Spleen (tissue), 7 donors: ENCODE results near the gene ACADL.

Source experiments
- POLR2A ChIP-seq, 3 donors: fragments of 450-650 bp; IDR thresholded peaks; one replicate each; pipeline ENCODE4 v1.5.1; 2017; ENCODE audit warnings: antibody characterized with exemption in 3 of 3, mild to moderate bottlenecking in 1 of 3
- TF ChIP-seq, protein P1 (sequence below), 11 experiments: fragments of 200-600 bp in 7 of 11; fragments of 450-650 bp in 4 of 11; sonication (generic) in 4 of 11; IDR thresholded peaks in 8 of 11; conservative IDR thresholded peaks in 3 of 11; 1 replicate in 7 of 11; 2 replicates in 4 of 11; pipeline versions ENCODE4 v1.4.0 to v1.8.0; 2016 to 2021; ENCODE audit warnings: antibody characterized with exemption in 11 of 11, inconsistent platforms in 4 of 11, mild to moderate bottlenecking in 1 of 11
- donor health status: DM: no; HTN: no; CAD: no; lungs with moderate emphysema.
- donor health status: DM: no; HTN: no; CAD: no.
- donor health status: DM: no; HTN: no; CAD: no.

DNA sequence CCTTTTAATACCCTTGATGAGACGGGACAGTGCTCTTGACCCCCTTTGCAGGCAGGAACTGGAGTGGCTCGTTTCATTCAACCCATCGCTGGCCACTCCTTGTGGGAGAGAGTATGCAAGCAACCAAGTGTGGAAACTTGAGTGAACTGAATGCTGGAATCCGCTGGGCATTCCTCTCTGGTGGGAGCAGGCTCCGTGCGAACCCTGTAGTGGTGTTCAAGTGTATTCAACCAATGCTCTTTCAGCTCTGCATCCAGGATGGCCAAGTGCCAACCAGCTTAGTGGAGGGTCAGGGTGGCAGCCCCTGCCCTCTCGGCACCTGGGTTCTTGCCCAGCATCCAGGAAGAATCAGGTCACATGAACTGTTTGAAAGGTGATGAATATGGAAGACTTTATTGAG, 3.3 kb upstream of the ACADL start:
- TF ChIP-seq, protein P1, sequence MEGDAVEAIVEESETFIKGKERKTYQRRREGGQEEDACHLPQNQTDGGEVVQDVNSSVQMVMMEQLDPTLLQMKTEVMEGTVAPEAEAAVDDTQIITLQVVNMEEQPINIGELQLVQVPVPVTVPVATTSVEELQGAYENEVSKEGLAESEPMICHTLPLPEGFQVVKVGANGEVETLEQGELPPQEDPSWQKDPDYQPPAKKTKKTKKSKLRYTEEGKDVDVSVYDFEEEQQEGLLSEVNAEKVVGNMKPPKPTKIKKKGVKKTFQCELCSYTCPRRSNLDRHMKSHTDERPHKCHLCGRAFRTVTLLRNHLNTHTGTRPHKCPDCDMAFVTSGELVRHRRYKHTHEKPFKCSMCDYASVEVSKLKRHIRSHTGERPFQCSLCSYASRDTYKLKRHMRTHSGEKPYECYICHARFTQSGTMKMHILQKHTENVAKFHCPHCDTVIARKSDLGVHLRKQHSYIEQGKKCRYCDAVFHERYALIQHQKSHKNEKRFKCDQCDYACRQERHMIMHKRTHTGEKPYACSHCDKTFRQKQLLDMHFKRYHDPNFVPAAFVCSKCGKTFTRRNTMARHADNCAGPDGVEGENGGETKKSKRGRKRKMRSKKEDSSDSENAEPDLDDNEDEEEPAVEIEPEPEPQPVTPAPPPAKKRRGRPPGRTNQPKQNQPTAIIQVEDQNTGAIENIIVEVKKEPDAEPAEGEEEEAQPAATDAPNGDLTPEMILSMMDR (IDR thresholded peaks at IDR 0.05 in 8 of 11, conservative IDR thresholded peaks at IDR 0.05 in 3 of 11), result no peak
- no peak for TF ChIP-seq POLR2A (IDR thresholded peaks at IDR 0.05)
